ENCODE measurements around the gene SPAG16. TPM values are rescaled to one million over a fixed set of nuclear protein-coding genes. Genes with fewer than 3 reads are reported as not detected.
"Not testable (repeated sequence)": the region's sequence is repeated elsewhere in the genome, so short reads cannot be mapped to it uniquely, and the experiment has no call there.

Gene SPAG16
- total and polyA plus RNA-seq, 2 donors (not counting 1 experiment from before 2014, with no cell fraction given) = 3.4 to 8.6 TPM

GRCh38 chr2:213275265-213275664, 9.0 kb upstream of the SPAG16 start:
- intact Hi-C loops (cut with micrococcal nuclease) = no loop called here
- Histone ChIP-seq H3K79me2 (ENCODE audit: control insufficient read depth, insufficient read depth, low read length) (no peaks in the 10 kb centered on the region), H3K4me3 (ENCODE audit: control extremely low read depth in 1 of 5, extremely low read depth in 1 of 5, insufficient read depth in 1 of 5, low read depth in 2 of 5, low read length in 4 of 5) (no peak overlapping the region), H3K27me3 (replicated peaks in 1 of 4; ENCODE audit: control extremely low read depth in 1 of 4, control insufficient read depth in 3 of 4, insufficient read depth in 4 of 4, low read length in 3 of 4) (no peaks in the 10 kb centered on the region), H3K36me3 (replicated peaks in 1 of 2; ENCODE audit: control extremely low read depth in 1 of 2, control insufficient read depth in 1 of 2, extremely low read depth in 1 of 2, insufficient read depth in 2 of 2, low read length in 1 of 2) (no peaks in the 10 kb centered on the region), H2AFZ (ENCODE audit: insufficient read depth, low read depth, low read length, poor library complexity, severe bottlenecking) (no peak overlapping the region), H3K4me1 (ENCODE audit: control insufficient read depth in 2 of 2, insufficient read depth in 2 of 2, low read length in 2 of 2) (no peaks in the 10 kb centered on the region), H4K20me1 (ENCODE audit: control insufficient read depth, insufficient read depth, low read length, poor library complexity, severe bottlenecking) (no peaks in the 10 kb centered on the region), H3K4me2 (replicated peaks; ENCODE audit: low read depth, low read length, poor library complexity, severe bottlenecking) (no peak overlapping the region), H3K9ac (ENCODE audit: low read length) (no peak overlapping the region), H3K27ac (ENCODE audit: low read length in 2 of 2) (no peak overlapping the region), H3K9me3 (ENCODE audit: control extremely low read depth in 1 of 3, control insufficient read depth in 2 of 3, insufficient read depth in 1 of 3, low read length in 2 of 3) (peaks cover 0 to 7% (median 0%) of the 10 kb centered on the region in 3 donors)
- no peaks in the 10 kb centered on the region for H3K4me1 Mint-ChIP-seq
- DNase-seq (no peak), ATAC-seq (ENCODE audit: low read depth) (no peak)
- no peak for TF ChIP-seq EZH2 (IDR thresholded peaks at IDR 0.05; ENCODE audit: borderline replicate concordance, insufficient read depth, low read depth, low read length, poor library complexity, severe bottlenecking)
- no peak for TF ChIP-seq CTCF (IDR thresholded peaks at IDR 0.05)
- CTCF ChIA-PET = interaction anchor here (1.2 kb wide), 1 partner anchor 30 kb away, joined by 3 read pairs; no protein-coding TSS in a partner anchor
- no peak overlapping the region for H3K27ac Mint-ChIP-seq
- no peaks in the 10 kb centered on the region for H3K9me3 Mint-ChIP-seq (ENCODE audit: insufficient read depth)
- POLR2A ChIA-PET = no interaction called here
- peaks cover 21% of the 10 kb centered on the region for H3K27me3 Mint-ChIP-seq
- no CpG with 5 or more reads among the region's 1 CpG for WGBS (ENCODE audit: insufficient coverage)
- H3K4me3 Mint-ChIP-seq = no peak overlapping the region

- 88% methylated on average over 1 of the region's 2 CpGs for WGBS (ENCODE audit: insufficient coverage)
- intact Hi-C loops (cut with micrococcal nuclease); H3K27ac ChIP-seq (ENCODE audit: low read length in 2 of 2); CTCF ChIA-PET; H3K9me3 Mint-ChIP-seq (ENCODE audit: insufficient read depth); H3K27ac Mint-ChIP-seq; H3K4me3 Mint-ChIP-seq; H3K79me2 ChIP-seq (ENCODE audit: control insufficient read depth, insufficient read depth, low read length); H2AFZ ChIP-seq (ENCODE audit: insufficient read depth, low read depth, low read length, poor library complexity, severe bottlenecking); H3K9me3 ChIP-seq (ENCODE audit: control extremely low read depth in 1 of 3, control insufficient read depth in 2 of 3, insufficient read depth in 1 of 3, low read length in 2 of 3); H3K9ac ChIP-seq (ENCODE audit: low read length); POLR2A ChIA-PET; H4K20me1 ChIP-seq (ENCODE audit: control insufficient read depth, insufficient read depth, low read length, poor library complexity, severe bottlenecking); ATAC-seq (ENCODE audit: low read depth); H3K36me3 ChIP-seq (replicated peaks in 1 of 2; ENCODE audit: control extremely low read depth in 1 of 2, control insufficient read depth in 1 of 2, extremely low read depth in 1 of 2, insufficient read depth in 2 of 2, low read length in 1 of 2); DNase-seq; H3K4me1 Mint-ChIP-seq; H3K4me3 ChIP-seq (ENCODE audit: control extremely low read depth in 1 of 5, extremely low read depth in 1 of 5, insufficient read depth in 1 of 5, low read depth in 2 of 5, low read length in 4 of 5); H3K4me1 ChIP-seq (ENCODE audit: control insufficient read depth in 2 of 2, insufficient read depth in 2 of 2, low read length in 2 of 2); H3K27me3 ChIP-seq (replicated peaks in 1 of 4; ENCODE audit: control extremely low read depth in 1 of 4, control insufficient read depth in 3 of 4, insufficient read depth in 4 of 4, low read length in 3 of 4); H3K4me2 ChIP-seq (replicated peaks; ENCODE audit: low read depth, low read length, poor library complexity, severe bottlenecking): not testable (repeated sequence)
- H3K27me3 Mint-ChIP-seq = peaks cover 21% of the 10 kb centered on the region
Measured at GRCh38 chr2:213277134-213277533, 7.1 kb upstream of the SPAG16 start.

All from B cell (primary cell).